T-helper 2 cell treated with Interferon-gamma antibody and Interleukin-4, amounts not matched to agents 5 μg/mL and 100 μg/mL, for 36 hours (primary cell): Measurements from ENCODE around the gene TAS2R3.

Source experiments
- DNase-seq: peaks from one replicate; pipeline ENCODE4 v3.0.0; 2021; ENCODE audit warnings: low spot score
- H3K27ac Mint-ChIP-seq: one replicate; pipeline ENCODE4 v1.8.0; 2021; ENCODE audit warnings: mild to moderate bottlenecking, mixed read lengths
- H3K27me3 Mint-ChIP-seq: one replicate; pipeline ENCODE4 v1.8.0; 2021; ENCODE audit warnings: low read depth, mixed read lengths
- H3K36me3 Mint-ChIP-seq: one replicate; pipeline ENCODE4 v1.8.0; 2021; ENCODE audit warnings: low read depth, mixed read lengths
- H3K4me1 Mint-ChIP-seq: one replicate; pipeline ENCODE4 v1.8.0; 2021; ENCODE audit warnings: low read depth, mixed read lengths
- H3K4me3 Mint-ChIP-seq: one replicate; pipeline ENCODE4 v1.8.0; 2022; ENCODE audit warnings: mild to moderate bottlenecking, moderate library complexity, mixed read lengths
- H3K9me3 Mint-ChIP-seq: one replicate; pipeline ENCODE4 v1.8.0; 2021; ENCODE audit warnings: mixed read lengths

The TAS2R3 gene, protein sequence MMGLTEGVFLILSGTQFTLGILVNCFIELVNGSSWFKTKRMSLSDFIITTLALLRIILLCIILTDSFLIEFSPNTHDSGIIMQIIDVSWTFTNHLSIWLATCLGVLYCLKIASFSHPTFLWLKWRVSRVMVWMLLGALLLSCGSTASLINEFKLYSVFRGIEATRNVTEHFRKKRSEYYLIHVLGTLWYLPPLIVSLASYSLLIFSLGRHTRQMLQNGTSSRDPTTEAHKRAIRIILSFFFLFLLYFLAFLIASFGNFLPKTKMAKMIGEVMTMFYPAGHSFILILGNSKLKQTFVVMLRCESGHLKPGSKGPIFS

DNA sequence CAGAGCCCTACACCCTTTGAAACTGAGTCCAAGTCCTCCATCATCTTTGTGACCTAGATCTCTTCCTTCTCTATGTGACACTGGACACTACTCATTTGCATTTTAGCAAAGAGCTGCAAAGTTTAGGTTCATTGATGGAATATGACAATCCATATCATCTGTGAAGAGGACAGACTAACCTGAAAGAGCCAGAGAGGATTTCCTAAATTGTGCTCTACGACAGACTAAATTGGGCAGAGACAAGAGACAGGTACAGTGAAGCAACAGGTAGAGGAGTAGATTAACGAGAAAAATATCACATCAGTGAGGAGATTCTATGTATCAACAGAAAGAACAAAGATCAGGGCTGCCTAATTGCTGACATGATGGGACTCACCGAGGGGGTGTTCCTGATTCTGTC, at the start of gene TAS2R3:
TSS of gene TAS2R3 (plus strand) at position 301 of the 400 bp plus-strand sequence. CDS start at position 363, 62 bp downstream.
- Mint-ChIP-seq H3K36me3 (peaks cover 23% of the 10 kb centered on the region), H3K27me3 (no peaks in the 10 kb centered on the region), H3K27ac (no peak within 1 kb of the TSS), H3K4me1 (no peaks in the 10 kb centered on the region), H3K9me3 (no peaks in the 10 kb centered on the region), H3K4me3 (no peak within 1 kb of the TSS)
- DNase-seq: no peak

DNA sequence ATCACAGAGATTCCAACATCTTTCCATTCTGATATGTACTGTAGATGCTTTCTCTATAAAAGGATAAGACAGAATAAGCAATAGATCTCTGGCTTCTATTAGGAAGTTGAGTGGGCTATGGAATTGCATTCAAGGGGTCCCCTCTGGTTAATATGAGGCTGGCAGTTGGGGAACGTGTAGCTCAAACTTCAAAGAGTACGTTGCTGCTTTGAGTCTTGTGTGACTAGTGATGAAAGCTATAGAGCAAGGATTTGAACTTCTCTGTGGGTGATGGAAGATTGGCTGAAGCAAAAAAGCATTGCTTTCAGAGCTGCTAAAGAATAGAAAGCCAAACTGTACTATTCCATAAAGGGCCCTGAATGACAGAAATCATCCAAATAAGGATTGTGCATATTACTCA, 49.3 kb upstream of the TAS2R3 start:
- Mint-ChIP-seq H3K27ac (no peak overlapping the region), H3K4me3 (no peak overlapping the region), H3K27me3 (peaks cover 4% of the 10 kb centered on the region), H3K9me3 (no peaks in the 10 kb centered on the region), H3K4me1 (peaks cover 11% of the 10 kb centered on the region), H3K36me3 (no peaks in the 10 kb centered on the region)
- no peak for DNase-seq

DNA sequence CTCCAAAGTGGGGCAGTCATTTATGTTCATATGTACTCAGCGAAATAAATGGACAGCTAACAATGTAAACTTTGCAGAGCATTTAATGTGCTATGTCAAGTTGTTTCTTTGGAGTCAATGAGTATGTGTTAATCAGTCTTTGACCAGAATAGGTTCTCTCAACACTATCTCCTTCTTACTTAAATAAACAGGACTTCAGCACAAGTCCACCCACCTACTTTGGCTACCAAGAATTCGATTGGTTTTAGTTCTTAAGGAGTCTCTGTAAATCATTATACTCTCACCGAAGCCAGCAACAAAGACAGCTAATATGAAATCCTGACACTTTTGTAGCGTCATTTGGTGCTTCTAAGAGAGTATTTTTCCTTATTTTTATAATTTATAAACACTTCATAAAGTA, 48.9 kb upstream of the TAS2R3 start:
- Mint-ChIP-seq H3K27me3 (peaks cover 4% of the 10 kb centered on the region), H3K27ac (no peak overlapping the region), H3K9me3 (no peaks in the 10 kb centered on the region), H3K4me1 (peaks cover 11% of the 10 kb centered on the region), H3K4me3 (no peak overlapping the region), H3K36me3 (no peaks in the 10 kb centered on the region)
- no peak for DNase-seq

DNA sequence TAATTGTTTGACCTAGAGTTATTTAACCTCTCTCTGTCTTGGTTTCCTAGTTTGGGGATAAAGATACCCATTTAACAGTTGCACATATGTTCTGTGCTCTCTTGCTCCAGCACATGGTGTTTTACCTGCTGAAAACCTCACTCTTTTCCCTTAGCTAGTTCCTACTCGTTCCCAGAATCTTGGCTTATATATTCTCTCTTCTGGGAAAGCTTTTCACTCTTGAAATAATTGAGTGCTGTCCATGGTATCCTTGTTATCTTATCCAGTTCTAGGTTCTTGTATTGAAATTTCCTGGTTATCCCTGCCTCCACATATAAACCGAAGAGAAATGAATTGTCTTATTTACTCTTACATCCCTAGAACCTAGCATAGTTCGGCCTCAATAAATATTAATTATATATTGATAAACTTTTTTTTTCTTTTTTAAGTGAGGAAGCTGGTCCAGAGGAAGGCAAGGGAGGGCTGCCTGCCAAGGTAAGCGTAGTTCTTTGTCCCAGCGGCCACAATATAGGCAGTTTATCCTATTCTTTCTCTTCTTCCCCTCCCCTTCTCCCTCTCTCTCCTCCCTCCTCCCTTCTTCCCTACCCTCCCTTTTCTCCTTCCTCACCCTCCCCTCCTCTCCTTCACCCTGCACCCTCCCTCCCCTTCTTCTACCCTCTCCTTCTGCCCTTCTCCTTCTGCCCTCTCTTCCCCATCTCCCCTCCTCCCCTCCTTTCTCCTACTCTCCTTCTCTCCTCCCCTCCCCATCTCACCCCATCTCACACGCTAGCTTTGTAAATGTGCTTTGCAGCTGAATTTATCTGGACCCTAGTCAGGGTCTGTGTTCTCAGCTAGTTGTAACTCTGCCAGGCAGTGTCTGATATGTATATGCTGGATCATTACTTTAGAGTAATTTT, 47.9 kb upstream of the TAS2R3 start:
- no peaks in the 10 kb centered on the region for H3K9me3 Mint-ChIP-seq
- no peak for DNase-seq
- H3K4me1 Mint-ChIP-seq: peaks cover 11% of the 10 kb centered on the region
- H3K27ac Mint-ChIP-seq: no peak overlapping the region
- no peak overlapping the region for H3K4me3 Mint-ChIP-seq
- peaks cover 4% of the 10 kb centered on the region for H3K27me3 Mint-ChIP-seq
- H3K36me3 Mint-ChIP-seq: no peaks in the 10 kb centered on the region

DNA sequence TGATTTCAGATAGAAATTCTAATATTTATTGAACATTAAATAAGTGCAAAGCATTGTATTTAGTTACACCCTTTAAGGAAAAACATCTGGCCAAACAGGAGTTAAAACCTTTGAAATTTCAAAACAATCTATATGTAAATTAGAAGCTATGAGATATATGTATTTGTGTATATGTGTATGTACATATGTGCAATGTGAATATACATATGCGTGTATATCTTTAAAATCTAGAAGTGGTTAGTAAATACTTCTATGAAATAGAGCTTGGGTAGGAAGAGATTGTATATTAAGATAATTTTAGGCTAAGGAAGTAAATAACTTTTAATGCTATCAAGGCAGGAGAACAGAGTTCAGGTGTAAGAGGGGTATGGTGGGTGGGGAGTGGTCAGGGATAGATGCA, 46.4 kb upstream of the TAS2R3 start:
- H3K27me3 Mint-ChIP-seq: peaks cover 4% of the 10 kb centered on the region
- no peak overlapping the region for H3K4me3 Mint-ChIP-seq

DNA sequence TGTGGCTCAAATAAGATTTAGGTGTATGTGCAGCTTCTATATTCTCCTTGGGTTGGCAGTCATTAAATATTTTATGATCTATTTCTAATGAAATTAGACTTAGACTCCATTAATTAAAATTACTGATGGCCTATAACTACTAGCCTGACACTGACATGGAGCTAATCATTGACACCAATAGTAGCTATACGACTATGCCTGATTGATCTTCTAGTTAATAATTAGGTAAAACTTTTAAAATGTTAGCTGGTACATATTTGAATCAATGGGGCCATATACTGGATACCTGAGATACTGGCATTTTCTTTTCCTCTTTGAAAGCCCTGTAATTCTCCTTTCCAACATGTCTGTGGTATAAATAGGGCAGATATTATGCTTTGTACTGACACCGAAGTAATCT, 41.4 kb upstream of the TAS2R3 start:
- H3K4me1 Mint-ChIP-seq: peaks cover 5% of the 10 kb centered on the region
- H3K27ac Mint-ChIP-seq: no peak overlapping the region
- no peak for DNase-seq
- no peaks in the 10 kb centered on the region for H3K36me3 Mint-ChIP-seq
- no peaks in the 10 kb centered on the region for H3K9me3 Mint-ChIP-seq
- H3K4me3 Mint-ChIP-seq: no peak overlapping the region
- H3K27me3 Mint-ChIP-seq: peaks cover under 1% of the 10 kb centered on the region

More for the DNA sequence above, 46.4 kb upstream of the TAS2R3 start:
- Mint-ChIP-seq H3K9me3 (no peaks in the 10 kb centered on the region), H3K27ac (no peak overlapping the region), H3K4me1 (peaks cover 7% of the 10 kb centered on the region), H3K36me3 (no peaks in the 10 kb centered on the region)
- no peak for DNase-seq

DNA sequence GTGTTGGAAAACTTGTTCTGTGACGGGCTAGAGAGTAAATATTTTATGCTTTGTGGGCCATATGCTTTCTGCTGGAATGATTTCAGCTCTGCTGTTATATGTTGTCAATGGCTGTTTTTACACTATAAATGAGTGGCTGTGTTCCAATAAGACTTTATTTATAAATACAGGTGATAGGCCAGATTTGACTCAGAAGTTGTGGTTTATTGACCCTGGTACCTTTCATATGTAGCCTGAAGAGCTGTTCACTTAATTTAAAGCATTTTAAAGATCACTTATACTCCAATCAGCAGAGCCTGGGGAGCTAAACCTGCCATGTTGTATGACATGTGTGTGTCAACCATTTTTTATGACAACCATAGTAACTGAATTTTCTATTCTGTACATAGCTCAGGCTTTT, 34.9 kb upstream of the TAS2R3 start:
- no peak overlapping the region for H3K27ac Mint-ChIP-seq
- H3K4me1 Mint-ChIP-seq: no peaks in the 10 kb centered on the region
- H3K36me3 Mint-ChIP-seq: no peaks in the 10 kb centered on the region
- H3K27me3 Mint-ChIP-seq: no peaks in the 10 kb centered on the region
- H3K9me3 Mint-ChIP-seq: no peaks in the 10 kb centered on the region
- no peak overlapping the region for H3K4me3 Mint-ChIP-seq
- no peak for DNase-seq

DNA sequence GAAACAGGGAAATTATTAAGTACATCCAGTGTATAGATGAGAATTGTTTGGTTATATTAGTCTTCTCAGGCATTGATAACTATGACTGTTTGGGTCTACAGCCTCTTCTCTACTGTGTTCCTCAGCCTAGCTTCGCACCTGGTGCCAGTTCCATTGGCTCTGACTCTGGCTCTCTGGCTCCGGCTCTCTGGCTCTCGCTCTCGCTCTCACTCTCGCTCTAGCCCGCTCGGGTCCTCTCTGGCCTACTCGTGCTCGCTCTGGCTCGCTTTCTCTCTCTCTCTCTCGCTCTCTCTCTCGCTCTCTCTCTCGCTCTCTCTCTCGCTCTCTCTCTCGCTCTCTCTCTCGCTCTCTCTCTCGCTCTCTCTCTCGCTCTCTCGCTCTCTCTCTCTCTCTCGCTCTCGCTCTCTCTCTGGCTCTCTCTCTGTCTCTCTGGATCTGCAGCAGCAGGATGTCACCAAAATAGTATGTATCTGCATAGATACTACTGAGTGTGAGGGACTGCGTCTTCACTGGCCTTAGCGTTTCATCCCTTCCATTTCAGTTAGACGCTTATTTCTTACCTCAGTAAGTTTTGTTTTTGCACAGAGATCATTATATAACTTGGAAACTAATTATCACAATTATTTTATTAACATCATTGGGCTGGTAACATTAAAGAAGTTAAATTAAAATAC, 32.3 kb upstream of the TAS2R3 start:
- no peaks in the 10 kb centered on the region for H3K27me3 Mint-ChIP-seq
- no peak overlapping the region for H3K4me3 Mint-ChIP-seq
- no peaks in the 10 kb centered on the region for H3K9me3 Mint-ChIP-seq
- H3K36me3 Mint-ChIP-seq: no peaks in the 10 kb centered on the region
- H3K4me1 Mint-ChIP-seq: peaks cover 3% of the 10 kb centered on the region
- DNase-seq: no peak
- peak overlapping the region; percentile 22 for H3K27ac Mint-ChIP-seq

DNA sequence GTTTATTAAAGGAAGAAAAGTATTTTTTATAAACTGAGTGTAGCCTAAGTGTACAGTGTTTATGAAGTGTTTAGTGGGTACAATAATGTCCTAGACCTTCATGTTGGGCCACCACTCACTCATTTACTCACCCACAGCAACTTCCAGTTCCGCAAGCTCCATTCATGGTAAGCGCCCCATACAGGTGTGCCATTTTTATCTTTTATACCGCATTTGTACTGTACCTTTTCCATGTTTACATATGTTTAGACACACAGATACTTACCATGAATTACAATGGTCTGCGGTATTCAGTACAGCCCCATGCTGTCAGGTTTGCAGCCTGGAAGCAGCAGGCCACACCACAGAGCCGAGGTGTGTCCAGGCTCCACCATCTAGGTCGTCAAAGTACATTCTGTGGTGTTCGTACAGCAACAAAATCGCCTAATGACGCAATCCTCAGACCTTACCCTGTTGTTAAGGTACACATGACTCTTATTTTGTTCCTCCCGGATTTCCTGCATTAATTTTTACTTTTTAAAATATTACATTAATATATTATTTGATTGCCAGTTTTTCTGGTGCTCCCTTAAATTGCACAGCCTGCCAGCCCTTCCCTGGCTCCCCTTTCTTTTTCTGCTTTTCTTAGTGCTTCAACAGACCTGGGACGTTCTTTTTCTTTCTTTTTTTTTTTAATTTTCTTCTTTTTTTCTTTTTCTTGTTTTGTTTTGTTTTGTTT, 26.6 kb upstream of the TAS2R3 start:
- Mint-ChIP-seq H3K36me3 (peaks cover 24% of the 10 kb centered on the region), H3K4me1 (peaks cover 26% of the 10 kb centered on the region), H3K9me3 (no peaks in the 10 kb centered on the region), H3K27ac (peak overlapping the region; percentile 99), H3K4me3 (peak overlapping the region; percentile 99), H3K27me3 (no peaks in the 10 kb centered on the region)
- no peak for DNase-seq

DNA sequence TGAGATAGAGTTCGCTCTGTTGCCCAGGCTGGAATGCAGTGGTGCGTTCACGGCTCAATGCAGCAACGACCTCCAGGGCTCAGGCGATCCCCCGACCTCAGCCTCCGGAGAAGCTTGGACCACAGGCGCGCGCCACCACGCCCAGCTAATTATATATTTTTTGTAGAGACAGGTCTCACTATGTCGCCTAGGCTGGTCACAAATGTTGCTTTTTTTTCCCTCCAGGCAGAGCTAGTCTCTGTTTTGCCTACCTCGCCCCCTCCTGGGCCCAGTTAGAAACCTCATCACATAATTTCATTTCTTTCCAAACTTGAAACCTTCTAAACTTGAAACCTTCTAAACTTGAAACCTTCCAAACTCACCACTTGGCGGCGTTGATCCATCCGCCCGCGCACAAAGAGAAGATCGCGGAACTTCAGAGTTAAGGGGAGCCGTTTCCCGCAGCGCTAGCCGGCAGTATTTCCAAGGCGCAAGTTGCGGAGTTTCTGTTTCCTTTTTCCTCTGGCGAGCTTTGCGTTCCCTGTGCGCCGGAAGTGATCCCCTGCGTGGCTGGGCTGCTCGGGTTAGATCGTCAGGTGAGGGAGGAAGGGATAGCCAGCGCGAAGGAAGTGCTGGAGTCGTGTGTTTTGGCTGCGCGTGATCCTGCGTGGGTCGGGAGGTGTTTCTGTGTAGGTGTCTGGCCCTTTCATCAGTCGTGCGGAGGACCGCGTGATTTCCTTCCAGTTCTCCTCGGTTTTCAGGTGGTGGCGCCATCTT, 25.9 kb upstream of the TAS2R3 start, which contains the start of gene SSBP1:
TSS of gene SSBP1 (plus strand) at position 523 of the 756 bp plus-strand sequence. CDS start 809 bp downstream, outside the sequence.
- no peaks in the 10 kb centered on the region for H3K9me3 Mint-ChIP-seq
- H3K4me3 Mint-ChIP-seq: peak within 1 kb of the TSS; percentile 99
- peaks cover 26% of the 10 kb centered on the region for H3K4me1 Mint-ChIP-seq
- H3K36me3 Mint-ChIP-seq: peaks cover 28% of the 10 kb centered on the region
- no peaks in the 10 kb centered on the region for H3K27me3 Mint-ChIP-seq
- H3K27ac Mint-ChIP-seq: peak within 1 kb of the TSS; percentile 99
- DNase-seq: peak; percentile 92

DNA sequence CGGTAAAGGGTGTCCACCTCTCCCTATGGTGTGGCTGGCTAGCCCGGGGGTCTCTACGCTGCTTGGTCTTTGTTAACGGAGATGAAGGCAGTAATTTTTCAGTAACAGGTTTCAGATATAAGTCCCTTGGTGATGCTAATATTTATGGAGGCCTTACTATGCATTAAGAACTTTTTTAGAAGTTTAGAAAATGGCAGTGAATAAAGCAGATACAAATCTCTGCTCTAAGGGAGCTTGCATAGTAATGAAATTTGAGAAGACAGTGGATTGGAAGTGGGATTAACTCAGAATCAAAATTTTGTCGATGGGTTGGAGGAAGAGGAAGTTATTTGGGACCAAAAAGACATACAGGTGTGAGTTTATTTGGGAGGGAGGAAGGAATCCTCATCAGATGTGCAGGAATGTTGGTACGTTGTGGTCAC, 25.3 kb upstream of the TAS2R3 start:
- Mint-ChIP-seq H3K4me3 (peak overlapping the region; percentile 99), H3K4me1 (peaks cover 26% of the 10 kb centered on the region), H3K27ac (peak overlapping the region; percentile 99), H3K36me3 (peaks cover 34% of the 10 kb centered on the region), H3K27me3 (no peaks in the 10 kb centered on the region), H3K9me3 (no peaks in the 10 kb centered on the region)
- no peak for DNase-seq

DNA sequence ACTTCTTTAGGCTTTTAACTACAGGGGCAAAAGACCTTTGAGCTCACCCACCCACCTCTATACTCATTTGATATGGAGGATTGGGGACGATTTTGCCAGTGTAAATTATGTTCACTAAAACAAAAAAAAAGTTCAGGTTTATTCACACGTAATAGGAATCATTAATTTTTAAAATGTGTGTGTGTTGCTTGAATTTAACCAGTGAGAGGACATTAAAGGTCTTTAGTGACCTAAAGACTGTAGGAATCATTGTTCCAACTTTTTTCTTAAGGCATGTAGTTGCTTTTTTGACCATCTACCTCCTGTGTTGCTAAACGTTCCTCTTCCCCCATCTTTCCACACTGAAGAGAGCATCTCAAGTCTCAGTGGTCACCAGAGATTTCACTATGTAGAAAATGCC, 24.6 kb upstream of the TAS2R3 start:
- H3K27ac Mint-ChIP-seq: peak overlapping the region; percentile 80
- no peaks in the 10 kb centered on the region for H3K9me3 Mint-ChIP-seq
- no peak for DNase-seq
- peak overlapping the region; percentile 99 for H3K4me3 Mint-ChIP-seq
- H3K27me3 Mint-ChIP-seq: no peaks in the 10 kb centered on the region
- peaks cover 28% of the 10 kb centered on the region for H3K4me1 Mint-ChIP-seq
- H3K36me3 Mint-ChIP-seq: peaks cover 40% of the 10 kb centered on the region

DNA sequence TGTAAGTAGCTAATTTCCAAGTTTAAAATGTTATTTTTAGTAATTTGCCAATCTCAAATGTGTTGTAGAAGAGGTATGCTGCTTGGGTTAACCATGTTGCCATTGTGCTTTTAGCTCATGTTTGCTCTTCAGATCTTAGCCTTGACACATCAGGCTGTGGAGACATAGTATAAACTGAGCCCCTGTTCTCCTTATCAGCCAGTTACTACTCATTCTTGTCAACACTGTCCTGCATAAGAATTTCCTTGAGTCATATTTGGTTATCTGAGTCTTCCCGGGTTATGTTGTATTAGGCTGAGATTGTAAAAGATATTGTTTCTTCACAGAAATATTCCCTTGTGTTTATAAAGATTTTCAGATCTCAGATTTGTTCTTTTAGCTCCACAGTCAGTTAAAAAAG, 21.7 kb upstream of the TAS2R3 start:
- H3K4me1 Mint-ChIP-seq: peaks cover 23% of the 10 kb centered on the region
- no peak overlapping the region for H3K4me3 Mint-ChIP-seq
- peaks cover 55% of the 10 kb centered on the region for H3K36me3 Mint-ChIP-seq
- no peak overlapping the region for H3K27ac Mint-ChIP-seq
- H3K9me3 Mint-ChIP-seq: no peaks in the 10 kb centered on the region
- H3K27me3 Mint-ChIP-seq: no peaks in the 10 kb centered on the region
- DNase-seq: no peak
